Measurements from ENCODE around the gene MTIF3. TPM values are rescaled to one million over a fixed set of nuclear protein-coding genes. Genes with fewer than 3 reads are reported as not detected.

Gene MTIF3
- total RNA-seq, 1 experiment from 2014 or later = 42.0 TPM

GRCh38 chr13:27455331-27455855, 5.0 kb upstream of the MTIF3 start (continued):
- no peak for TF ChIP-seq NR1H2 (CRISPR knock-in tag; IDR thresholded peaks at IDR 0.05)
- TF ChIP-seq, protein P1, sequence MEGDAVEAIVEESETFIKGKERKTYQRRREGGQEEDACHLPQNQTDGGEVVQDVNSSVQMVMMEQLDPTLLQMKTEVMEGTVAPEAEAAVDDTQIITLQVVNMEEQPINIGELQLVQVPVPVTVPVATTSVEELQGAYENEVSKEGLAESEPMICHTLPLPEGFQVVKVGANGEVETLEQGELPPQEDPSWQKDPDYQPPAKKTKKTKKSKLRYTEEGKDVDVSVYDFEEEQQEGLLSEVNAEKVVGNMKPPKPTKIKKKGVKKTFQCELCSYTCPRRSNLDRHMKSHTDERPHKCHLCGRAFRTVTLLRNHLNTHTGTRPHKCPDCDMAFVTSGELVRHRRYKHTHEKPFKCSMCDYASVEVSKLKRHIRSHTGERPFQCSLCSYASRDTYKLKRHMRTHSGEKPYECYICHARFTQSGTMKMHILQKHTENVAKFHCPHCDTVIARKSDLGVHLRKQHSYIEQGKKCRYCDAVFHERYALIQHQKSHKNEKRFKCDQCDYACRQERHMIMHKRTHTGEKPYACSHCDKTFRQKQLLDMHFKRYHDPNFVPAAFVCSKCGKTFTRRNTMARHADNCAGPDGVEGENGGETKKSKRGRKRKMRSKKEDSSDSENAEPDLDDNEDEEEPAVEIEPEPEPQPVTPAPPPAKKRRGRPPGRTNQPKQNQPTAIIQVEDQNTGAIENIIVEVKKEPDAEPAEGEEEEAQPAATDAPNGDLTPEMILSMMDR (IDR thresholded peaks at IDR 0.05) = no peak
- no peak for TF ChIP-seq ZNF317 (CRISPR knock-in tag; IDR thresholded peaks at IDR 0.05; ENCODE audit: borderline replicate concordance, low read depth)

- no peaks in the 10 kb centered on the region for H3K36me3 Mint-ChIP-seq
- TF ChIP-seq, protein P2, sequence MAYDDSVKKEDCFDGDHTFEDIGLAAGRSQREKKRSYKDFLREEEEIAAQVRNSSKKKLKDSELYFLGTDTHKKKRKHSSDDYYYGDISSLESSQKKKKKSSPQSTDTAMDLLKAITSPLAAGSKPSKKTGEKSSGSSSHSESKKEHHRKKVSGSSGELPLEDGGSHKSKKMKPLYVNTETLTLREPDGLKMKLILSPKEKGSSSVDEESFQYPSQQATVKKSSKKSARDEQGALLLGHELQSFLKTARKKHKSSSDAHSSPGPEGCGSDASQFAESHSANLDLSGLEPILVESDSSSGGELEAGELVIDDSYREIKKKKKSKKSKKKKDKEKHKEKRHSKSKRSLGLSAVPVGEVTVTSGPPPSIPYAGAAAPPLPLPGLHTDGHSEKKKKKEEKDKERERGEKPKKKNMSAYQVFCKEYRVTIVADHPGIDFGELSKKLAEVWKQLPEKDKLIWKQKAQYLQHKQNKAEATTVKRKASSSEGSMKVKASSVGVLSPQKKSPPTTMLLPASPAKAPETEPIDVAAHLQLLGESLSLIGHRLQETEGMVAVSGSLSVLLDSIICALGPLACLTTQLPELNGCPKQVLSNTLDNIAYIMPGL (CRISPR knock-in tag; IDR thresholded peaks at IDR 0.05) = 0 out of 2 replicates have a peak, but pooled peaks have one; percentile 0
- TF ChIP-seq ZNF219 (CRISPR knock-in tag; IDR thresholded peaks at IDR 0.05; ENCODE audit: borderline replicate concordance) = no peak
- peak overlapping the region; percentile 90 for H3K4me3 Mint-ChIP-seq
- ChIA-PET CTCF (interaction anchor here (0.6 to 2.1 kb wide), 5 partner anchors 25 to 375 kb away, joined by 3 to 6 read pairs (median 6); no protein-coding TSS in a partner anchor), POLR2A (interaction anchor here (0.7 kb wide), 1 partner anchor 170 kb away, joined by 3 read pairs; no protein-coding TSS in a partner anchor)
- peaks cover 32% of the 10 kb centered on the region for H3K4me1 Mint-ChIP-seq
- H3K27me3 Mint-ChIP-seq (ENCODE audit: low read depth) = peaks cover 2% of the 10 kb centered on the region; the same call in 1 of the 2 replicates
- H3K9me3 Mint-ChIP-seq = no peaks in the 10 kb centered on the region
- DNase-seq (ENCODE audit: low spot score) (peak; percentile 58), ATAC-seq (peak; percentile 5)
- H3K27ac Mint-ChIP-seq = peak overlapping the region; percentile 96
Measured at GRCh38 chr13:27450921-27451471, 632 bp upstream of the MTIF3 start.

DNA sequence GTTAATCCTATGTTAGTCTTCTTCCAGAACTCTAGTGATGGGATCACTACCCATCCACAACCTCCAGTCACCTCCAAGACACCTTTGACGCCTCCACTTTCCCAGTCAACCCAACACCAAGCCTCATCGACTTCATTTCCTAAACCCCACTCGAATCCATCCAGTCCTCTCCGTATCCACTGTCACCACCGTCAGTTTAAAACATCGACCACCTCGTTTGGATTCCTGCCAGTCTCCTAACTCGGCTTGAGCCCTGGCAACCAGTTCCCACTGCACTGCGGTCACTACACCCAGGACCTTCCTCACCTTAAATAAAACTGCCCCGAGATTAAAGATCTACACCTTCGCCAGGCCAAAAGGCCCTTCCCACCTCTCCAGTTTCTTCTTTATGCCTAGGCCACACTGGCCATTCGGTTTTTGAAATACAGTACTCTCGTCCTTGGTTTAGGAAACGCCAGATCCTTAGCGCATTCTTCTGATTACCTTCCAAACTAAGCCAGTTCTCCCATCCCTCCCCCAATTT, 1.2 kb downstream of the MTIF3 start:
- Mint-ChIP-seq H3K4me1 (peaks cover 21% of the 10 kb centered on the region), H3K27ac (peak overlapping the region; percentile 96), H3K27me3 (ENCODE audit: low read depth) (peaks cover 2% of the 10 kb centered on the region; the same call in 1 of the 2 replicates), H3K4me3 (peak overlapping the region; percentile 90), H3K9me3 (no peaks in the 10 kb centered on the region), H3K36me3 (peaks cover 2% of the 10 kb centered on the region; the same call in 1 of the 2 replicates)
- CTCF ChIA-PET = interaction anchor here (2.1 kb wide), 1 partner anchor 87 kb away, joined by 12 read pairs; no protein-coding TSS in a partner anchor
- no peak for ATAC-seq
- POLR2A ChIA-PET = no interaction called here
- DNase-seq (ENCODE audit: low spot score) = no peak
- TF ChIP-seq ESRRA (CRISPR knock-in tag; IDR thresholded peaks at IDR 0.05; ENCODE audit: borderline replicate concordance) (no peak), TP53 (CRISPR knock-in tag; IDR thresholded peaks at IDR 0.05) (no peak), GRHL2 (CRISPR knock-in tag; IDR thresholded peaks at IDR 0.05; ENCODE audit: insufficient replicate concordance, severe bottlenecking) (no peak), ATF3 (CRISPR knock-in tag; conservative IDR thresholded peaks at IDR 0.05) (no peak), ERG (CRISPR knock-in tag; IDR thresholded peaks at IDR 0.05) (no peak), MXD4 (CRISPR knock-in tag; IDR thresholded peaks at IDR 0.05; ENCODE audit: borderline replicate concordance) (no peak), USF1 (CRISPR knock-in tag; IDR thresholded peaks at IDR 0.05) (no peak), NFE2L1 (CRISPR knock-in tag; IDR thresholded peaks at IDR 0.05) (no peak), ELF4 (CRISPR knock-in tag; IDR thresholded peaks at IDR 0.05; ENCODE audit: low read depth) (no peak), NFATC4 (CRISPR knock-in tag; IDR thresholded peaks at IDR 0.05) (no peak)
- TF ChIP-seq, protein P3, sequence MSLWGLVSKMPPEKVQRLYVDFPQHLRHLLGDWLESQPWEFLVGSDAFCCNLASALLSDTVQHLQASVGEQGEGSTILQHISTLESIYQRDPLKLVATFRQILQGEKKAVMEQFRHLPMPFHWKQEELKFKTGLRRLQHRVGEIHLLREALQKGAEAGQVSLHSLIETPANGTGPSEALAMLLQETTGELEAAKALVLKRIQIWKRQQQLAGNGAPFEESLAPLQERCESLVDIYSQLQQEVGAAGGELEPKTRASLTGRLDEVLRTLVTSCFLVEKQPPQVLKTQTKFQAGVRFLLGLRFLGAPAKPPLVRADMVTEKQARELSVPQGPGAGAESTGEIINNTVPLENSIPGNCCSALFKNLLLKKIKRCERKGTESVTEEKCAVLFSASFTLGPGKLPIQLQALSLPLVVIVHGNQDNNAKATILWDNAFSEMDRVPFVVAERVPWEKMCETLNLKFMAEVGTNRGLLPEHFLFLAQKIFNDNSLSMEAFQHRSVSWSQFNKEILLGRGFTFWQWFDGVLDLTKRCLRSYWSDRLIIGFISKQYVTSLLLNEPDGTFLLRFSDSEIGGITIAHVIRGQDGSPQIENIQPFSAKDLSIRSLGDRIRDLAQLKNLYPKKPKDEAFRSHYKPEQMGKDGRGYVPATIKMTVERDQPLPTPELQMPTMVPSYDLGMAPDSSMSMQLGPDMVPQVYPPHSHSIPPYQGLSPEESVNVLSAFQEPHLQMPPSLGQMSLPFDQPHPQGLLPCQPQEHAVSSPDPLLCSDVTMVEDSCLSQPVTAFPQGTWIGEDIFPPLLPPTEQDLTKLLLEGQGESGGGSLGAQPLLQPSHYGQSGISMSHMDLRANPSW (CRISPR knock-in tag; conservative IDR thresholded peaks at IDR 0.05; ENCODE audit: low read depth) = no peak
- TF ChIP-seq, protein P2 (CRISPR knock-in tag; IDR thresholded peaks at IDR 0.05) = no peak
- TF ChIP-seq, protein P4, sequence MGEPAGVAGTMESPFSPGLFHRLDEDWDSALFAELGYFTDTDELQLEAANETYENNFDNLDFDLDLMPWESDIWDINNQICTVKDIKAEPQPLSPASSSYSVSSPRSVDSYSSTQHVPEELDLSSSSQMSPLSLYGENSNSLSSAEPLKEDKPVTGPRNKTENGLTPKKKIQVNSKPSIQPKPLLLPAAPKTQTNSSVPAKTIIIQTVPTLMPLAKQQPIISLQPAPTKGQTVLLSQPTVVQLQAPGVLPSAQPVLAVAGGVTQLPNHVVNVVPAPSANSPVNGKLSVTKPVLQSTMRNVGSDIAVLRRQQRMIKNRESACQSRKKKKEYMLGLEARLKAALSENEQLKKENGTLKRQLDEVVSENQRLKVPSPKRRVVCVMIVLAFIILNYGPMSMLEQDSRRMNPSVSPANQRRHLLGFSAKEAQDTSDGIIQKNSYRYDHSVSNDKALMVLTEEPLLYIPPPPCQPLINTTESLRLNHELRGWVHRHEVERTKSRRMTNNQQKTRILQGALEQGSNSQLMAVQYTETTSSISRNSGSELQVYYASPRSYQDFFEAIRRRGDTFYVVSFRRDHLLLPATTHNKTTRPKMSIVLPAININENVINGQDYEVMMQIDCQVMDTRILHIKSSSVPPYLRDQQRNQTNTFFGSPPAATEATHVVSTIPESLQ (CRISPR knock-in tag; IDR thresholded peaks at IDR 0.05) = no peak
